B cell (primary cell): ENCODE measurements around the gene DCAF15. TPM values are rescaled to one million over a fixed set of nuclear protein-coding genes. Genes with fewer than 3 reads are reported as not detected.

Experiments
- ATAC-seq: fragments of 200-7000 bp; cut with Tn5 transposase; one replicate; pipeline ENCODE4 v1.10.0; 2021; ENCODE audit warnings: low read depth, mild to moderate bottlenecking, moderate number of reproducible peaks, moderate library complexity
- CTCF ChIA-PET: fragments of 350-600 bp; sonication (Branson Sonifier 250); formaldehyde crosslinking; loops from one replicate; lab custom pipeline; 2021; ENCODE audit warnings: antibody characterized with exemption, inconsistent platforms; lab: Charles Lee
- POLR2A ChIA-PET: fragments of 350-600 bp; sonication (Branson Sonifier 250); formaldehyde crosslinking; loops from one replicate; lab custom pipeline; 2021; ENCODE audit warnings: antibody characterized with exemption; lab: Charles Lee
- DNase-seq: peaks from one replicate; pipeline ENCODE4 v3.0.0; 2013
- H2AFZ ChIP-seq: 2 replicates; pipeline ENCODE4 v1.6.1; 2012; ENCODE audit warnings: mild to moderate bottlenecking, low read depth, low read length; ENCODE audit not compliant: insufficient read depth, poor library complexity, severe bottlenecking
- H3K27ac ChIP-seq, 2 donors: 1 replicate in 1 of 2; 2 replicates in 1 of 2; pipeline ENCODE4 v1.5.1; 2012 to 2013; ENCODE audit warnings: low read length in 2 of 2, mild to moderate bottlenecking in 2 of 2, moderate library complexity in 1 of 2
- H3K27me3 ChIP-seq, 4 experiments: fragments of 200-600 bp in 1 of 4; sonication (generic) in 1 of 4; replicated peaks in 1 of 4; 1 replicate in 2 of 4; 2 replicates in 2 of 4; pipeline versions ENCODE4 v1.6.1 to v1.7.0; 2013 to 2016; ENCODE audit warnings: low read length in 3 of 4, mild to moderate bottlenecking in 2 of 4, mixed read lengths in 1 of 4, moderate library complexity in 1 of 4; ENCODE audit not compliant: insufficient read depth in 4 of 4, control insufficient read depth in 3 of 4; ENCODE audit errors: control extremely low read depth in 1 of 4
- H3K36me3 ChIP-seq, 2 experiments: replicated peaks in 1 of 2; 1 replicate in 1 of 2; 2 replicates in 1 of 2; pipeline versions ENCODE4 v1.6.1 to v1.7.1; 2013; ENCODE audit warnings: low read length in 1 of 2; ENCODE audit not compliant: insufficient read depth in 2 of 2, control insufficient read depth in 1 of 2; ENCODE audit errors: control extremely low read depth in 1 of 2, extremely low read depth in 1 of 2
- H3K4me1 ChIP-seq, 2 donors: fragments of 200-600 bp in 1 of 2; sonication (generic) in 1 of 2; 1 replicate in 1 of 2; 2 replicates in 1 of 2; pipeline versions ENCODE4 v1.5.1 to v1.6.1; 2013 to 2017; ENCODE audit warnings: low read length in 2 of 2; ENCODE audit not compliant: control insufficient read depth in 2 of 2, insufficient read depth in 2 of 2
- H3K4me2 ChIP-seq: replicated peaks from 2 replicates; pipeline ENCODE3; 2012; ENCODE audit warnings: mild to moderate bottlenecking, low read depth, low read length; ENCODE audit not compliant: poor library complexity, severe bottlenecking
- H3K4me3 ChIP-seq, 5 experiments: fragments of 200-600 bp in 1 of 5; sonication (generic) in 1 of 5; 1 replicate in 3 of 5; 2 replicates in 2 of 5; pipeline versions ENCODE4 v1.5.1 to v1.7.0; 2011 to 2016; ENCODE audit warnings: low read length in 4 of 5, mild to moderate bottlenecking in 4 of 5, low read depth in 2 of 5, control low read depth in 1 of 5, moderate library complexity in 1 of 5; ENCODE audit not compliant: insufficient read depth in 1 of 5; ENCODE audit errors: control extremely low read depth in 1 of 5, extremely low read depth in 1 of 5
- H3K79me2 ChIP-seq: fragments of 200-600 bp; sonication (generic); one replicate; pipeline ENCODE4 v1.6.0; 2016; ENCODE audit warnings: low read length; ENCODE audit not compliant: control insufficient read depth, insufficient read depth
- H3K9ac ChIP-seq: fragments of 200-600 bp; sonication (generic); 2 replicates; pipeline ENCODE4 v1.6.1; 2017; ENCODE audit warnings: mild to moderate bottlenecking, low read length, moderate library complexity
- H3K9me3 ChIP-seq, 3 donors: one replicate each; pipeline versions ENCODE4 v1.6.1 to v1.7.1; 2013; ENCODE audit warnings: low read length in 2 of 3; ENCODE audit not compliant: control insufficient read depth in 2 of 3, insufficient read depth in 1 of 3; ENCODE audit errors: control extremely low read depth in 1 of 3
- H4K20me1 ChIP-seq: 2 replicates; pipeline ENCODE4 v1.6.0; 2012; ENCODE audit warnings: mild to moderate bottlenecking, low read length; ENCODE audit not compliant: insufficient read depth, control insufficient read depth, poor library complexity, severe bottlenecking
- H3K27ac Mint-ChIP-seq: one replicate; pipeline ENCODE4 v1.8.0; 2021; ENCODE audit warnings: mixed read lengths
- H3K27me3 Mint-ChIP-seq: one replicate; pipeline ENCODE4 v1.8.0; 2021; ENCODE audit warnings: mixed read lengths
- H3K4me1 Mint-ChIP-seq: one replicate; pipeline ENCODE4 v1.8.0; 2021; ENCODE audit warnings: mixed read lengths
- H3K4me3 Mint-ChIP-seq: one replicate; pipeline ENCODE4 v1.8.0; 2021; ENCODE audit warnings: mixed read lengths
- H3K9me3 Mint-ChIP-seq: one replicate; pipeline ENCODE4 v1.8.0; 2022; ENCODE audit warnings: mixed read lengths; ENCODE audit not compliant: insufficient read depth
- CTCF ChIP-seq: fragments of 200-600 bp; IDR thresholded peaks from one replicate; pipeline ENCODE4 v1.8.0; 2022; ENCODE audit warnings: antibody characterized with exemption, mild to moderate bottlenecking
- EZH2 ChIP-seq: IDR thresholded peaks from 2 replicates; pipeline ENCODE4 v1.6.1; 2012; ENCODE audit warnings: borderline replicate concordance, low read depth, mild to moderate bottlenecking, moderate library complexity, low read length; ENCODE audit not compliant: insufficient read depth, poor library complexity, severe bottlenecking
- WGBS: methylation state at CpG from one replicate; pipeline ENCODE4 v1.1.5; 2013; ENCODE audit warnings: missing lambda C conversion rate; ENCODE audit not compliant: insufficient coverage; 5-methylcytosine and 5-hydroxymethylcytosine counted together
- intact Hi-C: fragments of 100-400 bp; cut with micrococcal nuclease; formaldehyde crosslinking; loops from one replicate; pipeline ENCODE4 v1.10.0; 2022
- polyA plus RNA-seq: library from polyadenylated mRNA; depleted of rRNA; stranded (reverse); fragments of >200 nt; gene quantifications from 2 replicates; pipeline ENCODE4 v1.2.3, GENCODE V29; 2012
- total RNA-seq, 2 donors: library from RNA; stranded (reverse); fragments of 120-200 nt in 1 of 2; gene quantifications; 1 replicate in 1 of 2; 2 replicates in 1 of 2; pipeline versions ENCODE4 v1.2.3 to v1.2.4, GENCODE V29; 2013 to 2022

Gene DCAF15
- total and polyA plus RNA-seq, 2 donors (not counting 1 experiment from before 2014, with no cell fraction given), result 116 to 157 TPM

- POLR2A ChIA-PET, result interaction anchor here (0.6 to 0.8 kb wide), 2 partner anchors 46 to 80 kb away, joined by 3 read pairs; partner anchors contain the start of gene DCAF15
- CTCF ChIA-PET, result interaction anchor here (0.6 to 2.4 kb wide), 6 partner anchors 9 to 165 kb away, joined by 3 to 8 read pairs (median 4); partner anchors contain the start of gene MISP3
- WGBS, result 1% methylated on average over 11 of the region's 13 CpGs
- Histone ChIP-seq H3K9ac (peak overlapping the region; percentile 70), H3K27ac (peak overlapping the region; percentile 38 to 62), H3K9me3 (no peaks in the 10 kb centered on the region), H3K4me1 (peaks cover 9 to 13% of the 10 kb centered on the region in 2 donors), H2AFZ (peak overlapping the region; percentile 91), H3K27me3 (no peaks in the 10 kb centered on the region), H3K4me2 (peak overlapping the region; percentile 90), H4K20me1 (no peaks in the 10 kb centered on the region), H3K79me2 (peaks cover 12% of the 10 kb centered on the region), H3K4me3 (peak overlapping the region; percentile 38 to 90 (median 82)), H3K36me3 (peaks cover 0 to 8% of the 10 kb centered on the region in 2 experiments)
- TF ChIP-seq EZH2 (no peak), CTCF (no peak)
- peak overlapping the region; percentile 80 for H3K27ac Mint-ChIP-seq
- DNase-seq, result no peak
- H3K27me3 Mint-ChIP-seq, result no peaks in the 10 kb centered on the region
- H3K4me1 Mint-ChIP-seq, result peaks cover 13% of the 10 kb centered on the region
- no peaks in the 10 kb centered on the region for H3K9me3 Mint-ChIP-seq
- peak; percentile 13 for ATAC-seq
- intact Hi-C loops, result loop anchor here (1.0 kb wide), 7 partner anchors 26 to 231 kb away; partner anchors contain the start of gene DCAF15
- peak overlapping the region; percentile 89 for H3K4me3 Mint-ChIP-seq
Measured at GRCh38 chr19:13906521-13906904, 45.8 kb upstream of the DCAF15 start.

GRCh38 chr19:13906910-13907309 lies 45.4 kb upstream of the DCAF15 start:
- Histone ChIP-seq H4K20me1 (no peaks in the 10 kb centered on the region), H3K79me2 (peaks cover 12% of the 10 kb centered on the region), H3K27me3 (no peaks in the 10 kb centered on the region), H3K4me1 (peaks cover 9 to 13% of the 10 kb centered on the region in 2 donors), H3K4me2 (peak overlapping the region; percentile 90), H3K4me3 (peak overlapping the region in 4 of 5 experiments; percentile 72 to 90 (median 83)), H3K9me3 (no peaks in the 10 kb centered on the region), H3K9ac (peak overlapping the region; percentile 70), H2AFZ (peak overlapping the region; percentile 91), H3K36me3 (peaks cover 0 to 8% of the 10 kb centered on the region in 2 experiments), H3K27ac (no peak overlapping the region)
- ChIA-PET CTCF (interaction anchor here (0.6 to 2.4 kb wide), 5 partner anchors 10 to 165 kb away, joined by 3 to 8 read pairs (median 5); partner anchors contain the start of gene MISP3), POLR2A (interaction anchor here (0.6 to 0.8 kb wide), 3 partner anchors 34 to 79 kb away, joined by 3 to 5 read pairs (median 3); partner anchors contain the start of gene DCAF15)
- Mint-ChIP-seq H3K27me3 (no peaks in the 10 kb centered on the region), H3K4me3 (peak overlapping the region; percentile 89), H3K27ac (peak overlapping the region; percentile 80), H3K9me3 (no peaks in the 10 kb centered on the region), H3K4me1 (peaks cover 13% of the 10 kb centered on the region)
- 100% methylated on average over 2 of the region's 5 CpGs for WGBS
- TF ChIP-seq CTCF (no peak), EZH2 (no peak)
- intact Hi-C loops, result loop anchor here (1.0 kb wide), 7 partner anchors 27 to 230 kb away; partner anchors contain the start of gene DCAF15
- ATAC-seq (no peak), DNase-seq (no peak)
